MCF 10A (cell line): ENCODE measurements around the gene PVALB. TPM values are rescaled to one million over a fixed set of nuclear protein-coding genes. Genes with fewer than 3 reads are reported as not detected.

Experiments
- BruUV-seq: library from RNA; stranded (reverse); fragments of 400-500 nt; replicated peaks from 2 replicates; lab custom pipeline; 2021; lab: Mats Ljungman, UMichigan
- CTCF ChIA-PET: fragments of 300-600 bp; sonication (Branson Sonifier 250); formaldehyde crosslinking; extraction: SDS; loops from one replicate; lab custom pipeline; 2021; ENCODE audit warnings: antibody characterized with exemption, inconsistent platforms; lab: Yijun Ruan, JAX
- POLR2A ChIA-PET: fragments of 300-600, 350-650 bp; sonication (Branson Sonifier 250); formaldehyde crosslinking; extraction: SDS; loops from one replicate; lab custom pipeline; 2020; ENCODE audit warnings: antibody characterized with exemption, inconsistent platforms; lab: Yijun Ruan, JAX
- DNase-seq: peaks from one replicate; pipeline ENCODE4 v3.0.0-alpha.2; 2018; ENCODE audit not compliant: unreplicated experiment
- H3K27ac Mint-ChIP-seq: one replicate; pipeline ENCODE4 v1.8.0; 2022; ENCODE audit warnings: mild to moderate bottlenecking, low read depth, mixed read lengths; ENCODE audit not compliant: unreplicated experiment
- H3K27me3 Mint-ChIP-seq: one replicate; pipeline ENCODE4 v1.8.0; 2022; ENCODE audit warnings: mixed read lengths; ENCODE audit not compliant: insufficient read depth, unreplicated experiment
- H3K36me3 Mint-ChIP-seq: one replicate; pipeline ENCODE4 v1.8.0; 2022; ENCODE audit warnings: mild to moderate bottlenecking, moderate library complexity, mixed read lengths; ENCODE audit not compliant: insufficient read depth, unreplicated experiment
- H3K4me1 Mint-ChIP-seq: one replicate; pipeline ENCODE4 v1.8.0; 2022; ENCODE audit warnings: mixed read lengths; ENCODE audit not compliant: insufficient read depth, unreplicated experiment
- H3K4me3 Mint-ChIP-seq: one replicate; pipeline ENCODE4 v1.8.0; 2022; ENCODE audit warnings: mild to moderate bottlenecking, moderate library complexity, mixed read lengths; ENCODE audit not compliant: unreplicated experiment
- H3K9me3 Mint-ChIP-seq: one replicate; pipeline ENCODE4 v1.8.0; 2022; ENCODE audit warnings: mixed read lengths; ENCODE audit not compliant: unreplicated experiment
- CTCF ChIP-seq: fragments of 200-600 bp; IDR thresholded peaks from one replicate; pipeline ENCODE4 v1.8.0; 2022; ENCODE audit warnings: antibody characterized with exemption, mild to moderate bottlenecking; ENCODE audit not compliant: unreplicated experiment
- intact Hi-C: fragments of 100-400 bp; cut with micrococcal nuclease; formaldehyde crosslinking; loops from 2 replicates; pipeline ENCODE4 v1.14.1; 2022
- total RNA-seq: library from RNA; stranded (reverse); gene quantifications from 2 replicates; pipeline ENCODE4 v1.2.3, GENCODE V29; 2022

Gene PVALB
- total RNA-seq, 1 experiment from 2014 or later = not detected

DNA sequence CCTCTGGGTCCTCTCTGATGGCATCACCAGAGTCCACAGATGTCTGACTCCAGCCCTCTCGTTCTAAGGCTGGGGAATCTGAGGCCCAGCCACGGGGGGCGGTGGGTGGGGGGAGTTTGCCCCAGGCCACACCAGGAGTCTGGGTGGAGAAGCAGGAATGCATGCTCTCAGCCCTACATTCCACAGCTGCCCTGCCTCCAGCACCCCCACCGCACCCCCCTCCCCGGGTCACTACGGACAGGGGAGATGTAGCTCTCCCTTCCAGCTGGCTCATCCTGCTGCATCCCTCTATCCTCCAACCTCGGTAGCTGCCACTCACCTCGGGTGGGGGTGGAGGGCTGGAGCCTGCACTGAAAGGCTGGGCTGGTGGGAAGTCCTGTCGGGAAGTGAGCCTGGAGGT, 2.3 kb upstream of the PVALB start:
- POLR2A ChIA-PET = no interaction called here
- no TSS peak for BruUV-seq
- TF ChIP-seq CTCF = no peak
- Mint-ChIP-seq H3K9me3 (no peaks in the 10 kb centered on the region), H3K4me3 (no peak overlapping the region), H3K4me1 (peaks cover 5% of the 10 kb centered on the region), H3K27ac (no peak overlapping the region), H3K27me3 (peaks cover 79% of the 10 kb centered on the region), H3K36me3 (no peaks in the 10 kb centered on the region)
- no peak for DNase-seq
- intact Hi-C loops = no loop called here
- CTCF ChIA-PET = interaction anchor here (0.6 to 1.6 kb wide), 3 partner anchors 37 to 162 kb away, joined by 3 to 7 read pairs (median 3); partner anchors contain the start of gene IFT27

- POLR2A ChIA-PET = no interaction called here
- BruUV-seq = no TSS peak
- H3K36me3 Mint-ChIP-seq = no peaks in the 10 kb centered on the region
Observed at GRCh38 chr22:36818010-36818642, 1.3 kb upstream of the PVALB start.

DNA sequence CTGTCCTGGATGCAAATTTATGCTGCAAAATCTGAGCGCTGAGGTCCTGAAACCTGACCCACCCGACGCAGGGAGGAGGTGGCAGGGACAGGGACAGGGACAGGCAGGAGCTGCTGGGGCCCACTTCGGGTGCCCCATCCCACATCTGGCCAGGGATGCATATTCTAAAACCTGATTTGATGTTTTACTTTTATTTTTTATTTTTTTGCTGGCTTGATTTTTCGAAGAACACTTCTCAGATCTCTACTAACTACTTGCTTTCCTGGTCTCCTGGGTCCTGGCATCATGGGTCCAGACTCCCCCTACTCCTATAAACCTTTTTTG, 652 bp upstream of the PVALB start:
- CTCF ChIA-PET = interaction anchor here (1.6 kb wide), 2 partner anchors 38 to 39 kb away, joined by 4 to 7 read pairs; no protein-coding TSS in a partner anchor
- no peak for TF ChIP-seq CTCF
- Mint-ChIP-seq H3K4me3 (no peak overlapping the region), H3K9me3 (no peaks in the 10 kb centered on the region), H3K4me1 (peaks cover 5% of the 10 kb centered on the region), H3K27me3 (peaks cover 86% of the 10 kb centered on the region), H3K36me3 (no peaks in the 10 kb centered on the region), H3K27ac (no peak overlapping the region)
- POLR2A ChIA-PET = no interaction called here
- no peak for DNase-seq
- intact Hi-C loops = no loop called here
- BruUV-seq = no TSS peak

More at GRCh38 chr22:36818010-36818642, 1.3 kb upstream of the PVALB start:
- H3K4me3 Mint-ChIP-seq = no peak overlapping the region
- H3K27ac Mint-ChIP-seq = no peak overlapping the region
- peaks cover 80% of the 10 kb centered on the region for H3K27me3 Mint-ChIP-seq
- intact Hi-C loops = no loop called here
- no peaks in the 10 kb centered on the region for H3K9me3 Mint-ChIP-seq
- H3K4me1 Mint-ChIP-seq = peaks cover 5% of the 10 kb centered on the region
- DNase-seq = peak; percentile 31
- CTCF ChIA-PET = interaction anchor here (0.6 to 1.6 kb wide), 2 partner anchors 38 to 42 kb away, joined by 3 to 7 read pairs; partner anchors contain the start of gene IFT27
- no peak for TF ChIP-seq CTCF

DNA sequence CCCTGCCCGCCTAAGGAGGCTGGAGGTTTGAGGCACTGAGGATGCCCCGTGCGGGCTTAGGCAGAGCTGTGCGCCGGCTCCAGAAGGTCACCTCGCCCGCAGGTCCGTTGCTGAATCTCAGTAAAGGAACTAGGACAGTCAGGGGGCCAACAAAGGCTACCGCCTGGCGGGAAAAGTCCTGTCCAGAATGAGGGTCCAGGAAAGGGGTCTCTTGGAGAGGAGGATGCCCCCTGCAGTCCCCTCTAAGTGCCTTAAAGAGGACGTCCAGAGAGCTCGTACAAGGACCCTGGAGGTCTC, 548 bp downstream of the PVALB start:
- DNase-seq = no peak
- Mint-ChIP-seq H3K9me3 (no peaks in the 10 kb centered on the region), H3K36me3 (no peaks in the 10 kb centered on the region), H3K4me3 (no peak overlapping the region), H3K4me1 (peaks cover 5% of the 10 kb centered on the region), H3K27me3 (peaks cover 87% of the 10 kb centered on the region), H3K27ac (no peak overlapping the region)
- ChIA-PET POLR2A (no interaction called here), CTCF (interaction anchor here (1.6 kb wide), 1 partner anchor 40 kb away, joined by 4 read pairs; no protein-coding TSS in a partner anchor)
- no peak for TF ChIP-seq CTCF
- no TSS peak for BruUV-seq
- intact Hi-C loops = no loop called here
